WTC11 (cell line): Measurements from ENCODE around the gene LRRK2. TPM values are rescaled to one million over a fixed set of nuclear protein-coding genes. Genes with fewer than 3 reads are reported as not detected.

Experiments
- ATAC-seq: fragments of 200-7000 bp; cut with Tn5 transposase; 2 replicates; pipeline ENCODE4 v1.10.0; 2021; ENCODE audit warnings: mild to moderate bottlenecking, moderate library complexity
- CTCF ChIA-PET: fragments of 300-600 bp; sonication (Branson Sonifier 250); formaldehyde crosslinking; loops from one replicate; lab custom pipeline; 2021; ENCODE audit warnings: antibody characterized with exemption; lab: Charles Lee
- POLR2A ChIA-PET: fragments of 350-600 bp; sonication (Branson Sonifier 250); formaldehyde crosslinking; loops from one replicate; lab custom pipeline; 2021; ENCODE audit warnings: antibody characterized with exemption; lab: Charles Lee
- DNase-seq: peaks from one replicate; pipeline ENCODE4 v3.0.0; 2021; ENCODE audit warnings: low spot score
- H3K27ac Mint-ChIP-seq: 2 replicates; pipeline ENCODE4 v1.8.0; 2021; ENCODE audit warnings: mixed read lengths
- H3K27me3 Mint-ChIP-seq: 2 replicates; pipeline ENCODE4 v1.8.0; 2021; ENCODE audit warnings: low read depth, mild to moderate bottlenecking, moderate library complexity, mixed read lengths
- H3K36me3 Mint-ChIP-seq: 2 replicates; pipeline ENCODE4 v1.8.0; 2021; ENCODE audit warnings: mixed read lengths
- H3K4me1 Mint-ChIP-seq: 2 replicates; pipeline ENCODE4 v1.8.0; 2022; ENCODE audit warnings: mixed read lengths
- H3K4me3 Mint-ChIP-seq: 2 replicates; pipeline ENCODE4 v1.8.0; 2021; ENCODE audit warnings: mild to moderate bottlenecking, moderate library complexity, mixed read lengths
- H3K9me3 Mint-ChIP-seq: 2 replicates; pipeline ENCODE4 v1.8.0; 2021; ENCODE audit warnings: mixed read lengths
- CREM ChIP-seq: sonication (generic); formaldehyde crosslinking; IDR thresholded peaks from 2 replicates; pipeline ENCODE4 v1.8.1; 2022; ENCODE audit warnings: mild to moderate bottlenecking, missing genetic modification reagents, moderate library complexity
- EMX1 ChIP-seq: fragments of 250-450 bp; sonication (Bioruptor Pico); IDR thresholded peaks from 2 replicates; pipeline ENCODE4 v1.8.0; 2021; ENCODE audit warnings: mild to moderate bottlenecking
- FOXJ3 ChIP-seq: sonication (generic); formaldehyde crosslinking; IDR thresholded peaks from 2 replicates; pipeline ENCODE4 v1.9.0; 2021; ENCODE audit warnings: missing genetic modification reagents, mild to moderate bottlenecking, borderline replicate concordance
- FOXK1 ChIP-seq: sonication (generic); formaldehyde crosslinking; IDR thresholded peaks from 2 replicates; pipeline ENCODE4 v1.8.0; 2022; ENCODE audit warnings: mild to moderate bottlenecking, moderate library complexity, missing genetic modification reagents
- GRHL2 ChIP-seq: fragments of 250-450 bp; sonication (Bioruptor Pico); IDR thresholded peaks from 2 replicates; pipeline ENCODE4 v1.8.0; 2022; ENCODE audit warnings: mild to moderate bottlenecking, moderate library complexity; ENCODE audit not compliant: insufficient replicate concordance, severe bottlenecking
- HMGA2 ChIP-seq: fragments of 250-450 bp; sonication (Bioruptor Pico); IDR thresholded peaks from 2 replicates; pipeline ENCODE4 v1.4.0; 2021; ENCODE audit warnings: mild to moderate bottlenecking, moderate library complexity
- JUN ChIP-seq: sonication (generic); formaldehyde crosslinking; IDR thresholded peaks from 2 replicates; pipeline ENCODE4 v1.8.0; 2023; ENCODE audit warnings: mild to moderate bottlenecking, missing genetic modification reagents
- NFYB ChIP-seq: sonication (generic); formaldehyde crosslinking; conservative IDR thresholded peaks from 2 replicates; pipeline ENCODE4 v1.8.0; 2022; ENCODE audit warnings: low read depth, missing genetic modification reagents
- SMAD4 ChIP-seq: sonication (generic); formaldehyde crosslinking; IDR thresholded peaks from 2 replicates; pipeline ENCODE4 v1.8.0; 2022; ENCODE audit warnings: mild to moderate bottlenecking, missing genetic modification reagents
- ZNF232 ChIP-seq: sonication (generic); formaldehyde crosslinking; IDR thresholded peaks from 2 replicates; pipeline ENCODE4 v1.8.0; 2022; ENCODE audit warnings: mild to moderate bottlenecking, missing genetic modification reagents
- ZNF396 ChIP-seq: fragments of 250-450 bp; sonication (Bioruptor Pico); IDR thresholded peaks from 2 replicates; pipeline ENCODE4 v1.8.0; 2021; ENCODE audit warnings: mild to moderate bottlenecking, moderate library complexity, borderline replicate concordance
- ZNF423 ChIP-seq: fragments of 250-450 bp; sonication (Bioruptor Pico); IDR thresholded peaks from 2 replicates; pipeline ENCODE4 v2.1.2; 2022; ENCODE audit warnings: mild to moderate bottlenecking, moderate library complexity
- total RNA-seq: library from RNA; stranded (reverse); gene quantifications from 3 replicates; pipeline ENCODE4 v1.2.3, GENCODE V29; 2021
- TF ChIP-seq, protein P1 (sequence below): sonication (generic); formaldehyde crosslinking; IDR thresholded peaks from 2 replicates; pipeline ENCODE4 v1.8.1; 2023; ENCODE audit warnings: mild to moderate bottlenecking, moderate library complexity, missing genetic modification reagents
- TF ChIP-seq, protein P2 (sequence below): fragments of 200-600 bp; IDR thresholded peaks from 2 replicates; pipeline ENCODE4 v1.8.0; 2022; ENCODE audit warnings: antibody characterized with exemption
- TF ChIP-seq, protein P3 (sequence below): sonication (generic); formaldehyde crosslinking; IDR thresholded peaks from 2 replicates; pipeline ENCODE4 v1.8.1; 2022; ENCODE audit warnings: mild to moderate bottlenecking, missing genetic modification reagents, moderate library complexity, borderline replicate concordance
- TF ChIP-seq, protein P4 (sequence below): fragments of 250-450 bp; sonication (Bioruptor Pico); IDR thresholded peaks from 2 replicates; pipeline ENCODE4 v1.8.0; 2021; ENCODE audit warnings: mild to moderate bottlenecking
- TF ChIP-seq, protein P5 (sequence below): sonication (generic); formaldehyde crosslinking; IDR thresholded peaks from 2 replicates; pipeline ENCODE4 v1.8.0; 2023; ENCODE audit warnings: mild to moderate bottlenecking, missing genetic modification reagents

Gene LRRK2
- total RNA-seq, 1 experiment from 2014 or later = 0.46 TPM

DNA sequence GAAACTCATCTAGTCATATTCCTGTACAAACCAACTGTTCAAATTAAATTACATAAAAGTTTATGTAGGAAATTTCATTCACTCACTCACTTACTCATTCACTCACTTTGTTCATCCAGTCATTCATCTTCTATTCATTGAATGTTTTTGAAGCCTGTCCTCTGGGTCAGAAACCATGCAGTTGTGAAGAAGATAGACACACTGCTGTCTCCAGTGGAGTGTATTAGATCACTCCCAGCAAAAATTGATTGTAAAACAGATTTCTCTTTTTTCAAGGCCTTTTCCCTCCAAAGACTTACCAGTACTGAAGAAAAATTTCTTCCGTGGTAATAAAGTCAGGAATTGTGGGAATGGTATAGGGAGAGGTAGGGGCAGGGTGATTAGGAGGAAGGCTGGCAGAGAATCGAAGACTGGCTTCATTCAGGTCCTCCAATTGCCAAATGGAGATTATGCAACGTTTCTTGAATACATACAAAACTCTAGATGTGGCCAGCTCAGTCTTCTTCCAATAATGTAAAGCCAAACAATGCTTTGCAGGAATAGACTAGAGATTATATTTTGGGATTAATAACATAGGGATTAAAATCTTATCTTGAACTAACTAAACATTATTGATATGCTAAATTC is 9.1 kb downstream of the LRRK2 start (continued):
- TF ChIP-seq EMX1 = no peak
- TF ChIP-seq, protein P1, sequence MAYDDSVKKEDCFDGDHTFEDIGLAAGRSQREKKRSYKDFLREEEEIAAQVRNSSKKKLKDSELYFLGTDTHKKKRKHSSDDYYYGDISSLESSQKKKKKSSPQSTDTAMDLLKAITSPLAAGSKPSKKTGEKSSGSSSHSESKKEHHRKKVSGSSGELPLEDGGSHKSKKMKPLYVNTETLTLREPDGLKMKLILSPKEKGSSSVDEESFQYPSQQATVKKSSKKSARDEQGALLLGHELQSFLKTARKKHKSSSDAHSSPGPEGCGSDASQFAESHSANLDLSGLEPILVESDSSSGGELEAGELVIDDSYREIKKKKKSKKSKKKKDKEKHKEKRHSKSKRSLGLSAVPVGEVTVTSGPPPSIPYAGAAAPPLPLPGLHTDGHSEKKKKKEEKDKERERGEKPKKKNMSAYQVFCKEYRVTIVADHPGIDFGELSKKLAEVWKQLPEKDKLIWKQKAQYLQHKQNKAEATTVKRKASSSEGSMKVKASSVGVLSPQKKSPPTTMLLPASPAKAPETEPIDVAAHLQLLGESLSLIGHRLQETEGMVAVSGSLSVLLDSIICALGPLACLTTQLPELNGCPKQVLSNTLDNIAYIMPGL (CRISPR knock-in tag) = no peak
- TF ChIP-seq, protein P2, sequence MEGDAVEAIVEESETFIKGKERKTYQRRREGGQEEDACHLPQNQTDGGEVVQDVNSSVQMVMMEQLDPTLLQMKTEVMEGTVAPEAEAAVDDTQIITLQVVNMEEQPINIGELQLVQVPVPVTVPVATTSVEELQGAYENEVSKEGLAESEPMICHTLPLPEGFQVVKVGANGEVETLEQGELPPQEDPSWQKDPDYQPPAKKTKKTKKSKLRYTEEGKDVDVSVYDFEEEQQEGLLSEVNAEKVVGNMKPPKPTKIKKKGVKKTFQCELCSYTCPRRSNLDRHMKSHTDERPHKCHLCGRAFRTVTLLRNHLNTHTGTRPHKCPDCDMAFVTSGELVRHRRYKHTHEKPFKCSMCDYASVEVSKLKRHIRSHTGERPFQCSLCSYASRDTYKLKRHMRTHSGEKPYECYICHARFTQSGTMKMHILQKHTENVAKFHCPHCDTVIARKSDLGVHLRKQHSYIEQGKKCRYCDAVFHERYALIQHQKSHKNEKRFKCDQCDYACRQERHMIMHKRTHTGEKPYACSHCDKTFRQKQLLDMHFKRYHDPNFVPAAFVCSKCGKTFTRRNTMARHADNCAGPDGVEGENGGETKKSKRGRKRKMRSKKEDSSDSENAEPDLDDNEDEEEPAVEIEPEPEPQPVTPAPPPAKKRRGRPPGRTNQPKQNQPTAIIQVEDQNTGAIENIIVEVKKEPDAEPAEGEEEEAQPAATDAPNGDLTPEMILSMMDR = no peak
- TF ChIP-seq, protein P3, sequence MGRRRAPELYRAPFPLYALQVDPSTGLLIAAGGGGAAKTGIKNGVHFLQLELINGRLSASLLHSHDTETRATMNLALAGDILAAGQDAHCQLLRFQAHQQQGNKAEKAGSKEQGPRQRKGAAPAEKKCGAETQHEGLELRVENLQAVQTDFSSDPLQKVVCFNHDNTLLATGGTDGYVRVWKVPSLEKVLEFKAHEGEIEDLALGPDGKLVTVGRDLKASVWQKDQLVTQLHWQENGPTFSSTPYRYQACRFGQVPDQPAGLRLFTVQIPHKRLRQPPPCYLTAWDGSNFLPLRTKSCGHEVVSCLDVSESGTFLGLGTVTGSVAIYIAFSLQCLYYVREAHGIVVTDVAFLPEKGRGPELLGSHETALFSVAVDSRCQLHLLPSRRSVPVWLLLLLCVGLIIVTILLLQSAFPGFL (CRISPR knock-in tag) = no peak
- no peak for TF ChIP-seq HMGA2 (CRISPR knock-in tag)
- no peak for TF ChIP-seq JUN (CRISPR knock-in tag)
- no peak for TF ChIP-seq NFYB (CRISPR knock-in tag)

DNA sequence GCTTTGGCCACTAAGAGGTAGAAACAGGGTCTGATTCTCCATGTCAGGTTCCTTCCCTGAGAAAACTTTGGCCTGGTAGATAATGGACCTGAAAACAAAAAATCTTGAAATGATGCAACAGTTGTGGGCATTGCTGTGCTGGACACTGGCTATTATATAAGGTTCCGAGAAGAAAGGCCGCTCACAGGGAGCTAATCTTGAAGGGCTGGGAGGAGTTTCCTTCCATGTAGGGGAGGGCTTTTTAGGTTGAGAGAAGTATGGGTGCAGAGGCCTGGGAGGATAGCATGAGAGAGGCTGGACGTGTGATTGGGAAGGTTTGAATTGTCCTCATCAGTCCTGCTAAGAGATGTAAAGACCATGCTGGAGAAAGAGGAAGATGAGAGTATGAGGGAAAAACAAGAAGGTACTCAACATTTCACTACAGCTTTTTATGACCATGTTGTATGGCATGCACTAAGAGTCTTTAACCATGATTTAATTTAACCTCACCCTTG is 11.6 kb downstream of the LRRK2 start:
- POLR2A ChIA-PET = no interaction called here
- CTCF ChIA-PET = no interaction called here
- ATAC-seq = no peak
- H3K36me3 Mint-ChIP-seq = no peaks in the 10 kb centered on the region
- TF ChIP-seq, protein P4, sequence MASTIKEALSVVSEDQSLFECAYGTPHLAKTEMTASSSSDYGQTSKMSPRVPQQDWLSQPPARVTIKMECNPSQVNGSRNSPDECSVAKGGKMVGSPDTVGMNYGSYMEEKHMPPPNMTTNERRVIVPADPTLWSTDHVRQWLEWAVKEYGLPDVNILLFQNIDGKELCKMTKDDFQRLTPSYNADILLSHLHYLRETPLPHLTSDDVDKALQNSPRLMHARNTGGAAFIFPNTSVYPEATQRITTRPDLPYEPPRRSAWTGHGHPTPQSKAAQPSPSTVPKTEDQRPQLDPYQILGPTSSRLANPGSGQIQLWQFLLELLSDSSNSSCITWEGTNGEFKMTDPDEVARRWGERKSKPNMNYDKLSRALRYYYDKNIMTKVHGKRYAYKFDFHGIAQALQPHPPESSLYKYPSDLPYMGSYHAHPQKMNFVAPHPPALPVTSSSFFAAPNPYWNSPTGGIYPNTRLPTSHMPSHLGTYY (CRISPR knock-in tag) = no peak
- TF ChIP-seq, all 79 proteins: peak for 0
- no peaks in the 10 kb centered on the region for H3K9me3 Mint-ChIP-seq
- H3K27me3 Mint-ChIP-seq = no peaks in the 10 kb centered on the region
- no peaks in the 10 kb centered on the region for H3K4me1 Mint-ChIP-seq
- no peak overlapping the region for H3K4me3 Mint-ChIP-seq
- DNase-seq = no peak
- no peak overlapping the region for H3K27ac Mint-ChIP-seq

DNA sequence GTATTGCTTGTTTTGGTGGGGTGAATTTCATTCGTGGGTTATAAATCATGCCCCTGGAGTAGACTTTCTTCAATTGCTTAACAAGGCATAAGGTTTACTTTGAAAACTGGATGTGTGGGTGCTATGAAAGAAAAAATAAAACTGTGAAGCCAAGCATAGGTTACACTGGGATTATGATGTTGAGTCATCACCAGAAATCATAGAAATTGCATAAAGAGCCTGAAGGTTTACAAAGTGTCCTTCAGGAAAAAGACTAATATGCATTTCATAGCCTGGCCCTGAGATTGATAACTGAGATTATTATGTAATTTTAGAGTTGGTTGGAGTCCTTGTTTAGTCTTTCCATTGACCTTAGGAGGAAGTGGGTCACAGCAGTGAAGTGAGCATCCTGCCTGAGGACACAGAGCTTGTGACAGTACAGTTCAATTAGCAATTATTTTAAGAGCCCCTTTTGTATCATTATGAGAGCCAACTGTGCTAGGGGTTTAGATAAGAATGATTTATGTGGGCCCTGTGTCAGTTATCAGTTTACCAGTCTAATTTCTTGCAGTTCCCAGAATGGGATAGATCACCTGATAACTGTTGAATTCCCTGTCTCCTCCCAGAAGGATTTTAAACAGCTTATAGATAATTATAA is 13.6 kb downstream of the LRRK2 start:
- no peak for ATAC-seq
- H3K36me3 Mint-ChIP-seq = no peaks in the 10 kb centered on the region
- CTCF ChIA-PET = no interaction called here

DNA sequence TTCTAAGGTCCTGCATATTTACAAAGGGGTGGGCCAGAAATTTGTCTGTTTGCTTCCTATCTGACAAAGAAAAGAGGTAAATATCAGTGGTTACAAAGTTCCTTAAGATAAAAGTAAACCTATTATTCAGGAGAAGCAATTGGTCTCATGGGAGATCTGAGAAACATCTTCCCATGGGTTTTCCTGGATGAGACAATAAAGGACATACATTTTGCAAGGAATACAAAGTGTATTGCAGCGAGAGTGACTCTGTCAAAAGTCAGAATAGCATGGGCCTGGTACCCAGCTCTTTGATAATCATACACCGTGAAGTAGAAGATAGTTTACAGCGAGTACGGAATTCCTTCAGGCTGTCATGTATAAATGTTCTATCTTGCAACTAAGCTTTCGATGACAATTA is 14.2 kb downstream of the LRRK2 start:
- no peaks in the 10 kb centered on the region for H3K27me3 Mint-ChIP-seq
- CTCF ChIA-PET = no interaction called here
- H3K27ac Mint-ChIP-seq = no peak overlapping the region
- H3K36me3 Mint-ChIP-seq = no peaks in the 10 kb centered on the region
- DNase-seq = no peak
- no peaks in the 10 kb centered on the region for H3K9me3 Mint-ChIP-seq
- ATAC-seq = no peak
- H3K4me1 Mint-ChIP-seq = no peaks in the 10 kb centered on the region
- no peak overlapping the region for H3K4me3 Mint-ChIP-seq
- POLR2A ChIA-PET = no interaction called here
- TF ChIP-seq, protein P1 (CRISPR knock-in tag) = no peak
- TF ChIP-seq FOXJ3 (no peak), SMAD4 (CRISPR knock-in tag) (no peak), ZNF396 (CRISPR knock-in tag) (no peak), GRHL2 (no peak), CREM (CRISPR knock-in tag) (no peak), ZNF232 (no peak), ZNF423 (no peak)
- TF ChIP-seq, protein P5, sequence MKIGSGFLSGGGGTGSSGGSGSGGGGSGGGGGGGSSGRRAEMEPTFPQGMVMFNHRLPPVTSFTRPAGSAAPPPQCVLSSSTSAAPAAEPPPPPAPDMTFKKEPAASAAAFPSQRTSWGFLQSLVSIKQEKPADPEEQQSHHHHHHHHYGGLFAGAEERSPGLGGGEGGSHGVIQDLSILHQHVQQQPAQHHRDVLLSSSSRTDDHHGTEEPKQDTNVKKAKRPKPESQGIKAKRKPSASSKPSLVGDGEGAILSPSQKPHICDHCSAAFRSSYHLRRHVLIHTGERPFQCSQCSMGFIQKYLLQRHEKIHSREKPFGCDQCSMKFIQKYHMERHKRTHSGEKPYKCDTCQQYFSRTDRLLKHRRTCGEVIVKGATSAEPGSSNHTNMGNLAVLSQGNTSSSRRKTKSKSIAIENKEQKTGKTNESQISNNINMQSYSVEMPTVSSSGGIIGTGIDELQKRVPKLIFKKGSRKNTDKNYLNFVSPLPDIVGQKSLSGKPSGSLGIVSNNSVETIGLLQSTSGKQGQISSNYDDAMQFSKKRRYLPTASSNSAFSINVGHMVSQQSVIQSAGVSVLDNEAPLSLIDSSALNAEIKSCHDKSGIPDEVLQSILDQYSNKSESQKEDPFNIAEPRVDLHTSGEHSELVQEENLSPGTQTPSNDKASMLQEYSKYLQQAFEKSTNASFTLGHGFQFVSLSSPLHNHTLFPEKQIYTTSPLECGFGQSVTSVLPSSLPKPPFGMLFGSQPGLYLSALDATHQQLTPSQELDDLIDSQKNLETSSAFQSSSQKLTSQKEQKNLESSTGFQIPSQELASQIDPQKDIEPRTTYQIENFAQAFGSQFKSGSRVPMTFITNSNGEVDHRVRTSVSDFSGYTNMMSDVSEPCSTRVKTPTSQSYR (CRISPR knock-in tag) = no peak
- TF ChIP-seq, protein P3 (CRISPR knock-in tag) = no peak

More for the DNA sequence above, 13.6 kb downstream of the LRRK2 start:
- no peak overlapping the region for H3K27ac Mint-ChIP-seq
- H3K27me3 Mint-ChIP-seq = no peaks in the 10 kb centered on the region
- no peaks in the 10 kb centered on the region for H3K4me1 Mint-ChIP-seq
- H3K4me3 Mint-ChIP-seq = no peak overlapping the region
- POLR2A ChIA-PET = no interaction called here
- no peak for TF ChIP-seq JUN (CRISPR knock-in tag)
- no peak for TF ChIP-seq FOXK1 (CRISPR knock-in tag)
- TF ChIP-seq, all 79 proteins: peak for 0
- no peaks in the 10 kb centered on the region for H3K9me3 Mint-ChIP-seq
- DNase-seq = no peak
